Calu3 (cell line): ENCODE data around the gene TM7SF2. TPM values are rescaled to one million over a fixed set of nuclear protein-coding genes. Genes with fewer than 3 reads are reported as not detected.

Experiments used
- BruUV-seq: library from RNA; stranded (reverse); fragments of 400-500 nt; replicated peaks from 2 replicates; lab custom pipeline; 2021; lab: Mats Ljungman, UMichigan
- CTCF ChIA-PET: fragments of 300-600 bp; sonication (Branson Sonifier 250); formaldehyde crosslinking; loops from one replicate; lab custom pipeline; 2022; ENCODE audit warnings: antibody characterized with exemption; lab: Charles Lee
- DNase-seq: peaks from one replicate; pipeline ENCODE4 v3.0.0; 2022
- H3K27ac Mint-ChIP-seq: one replicate; pipeline ENCODE4 v1.8.0; 2022; ENCODE audit warnings: mixed read lengths; ENCODE audit not compliant: unreplicated experiment
- H3K27me3 Mint-ChIP-seq: one replicate; pipeline ENCODE4 v1.8.0; 2022; ENCODE audit warnings: mixed read lengths; ENCODE audit not compliant: unreplicated experiment
- H3K36me3 Mint-ChIP-seq: one replicate; pipeline ENCODE4 v1.8.0; 2022; ENCODE audit warnings: mild to moderate bottlenecking, moderate library complexity, mixed read lengths; ENCODE audit not compliant: insufficient read depth, unreplicated experiment
- H3K4me1 Mint-ChIP-seq: one replicate; pipeline ENCODE4 v1.8.0; 2022; ENCODE audit warnings: mild to moderate bottlenecking, low read depth, mixed read lengths; ENCODE audit not compliant: unreplicated experiment
- H3K4me3 Mint-ChIP-seq: one replicate; pipeline ENCODE4 v1.8.0; 2022; ENCODE audit warnings: mild to moderate bottlenecking, low read depth, moderate library complexity, mixed read lengths; ENCODE audit not compliant: unreplicated experiment
- H3K9me3 Mint-ChIP-seq: one replicate; pipeline ENCODE4 v1.8.0; 2022; ENCODE audit warnings: low read depth, mixed read lengths; ENCODE audit not compliant: unreplicated experiment
- CTCF ChIP-seq: fragments of 200-600 bp; IDR thresholded peaks from one replicate; pipeline ENCODE4 v1.8.0; 2022; ENCODE audit warnings: antibody characterized with exemption; ENCODE audit not compliant: unreplicated experiment
- intact Hi-C: fragments of 100-400 bp; cut with micrococcal nuclease; formaldehyde crosslinking; loops from one replicate; pipeline ENCODE4 v1.10.0; 2022; ENCODE audit not compliant: unreplicated experiment
- total RNA-seq: library from RNA; stranded (reverse); gene quantifications from 2 replicates; pipeline ENCODE4 v1.2.3, GENCODE V29; 2022

TM7SF2 gene
- total RNA-seq, 1 experiment from 2014 or later = 41.2 TPM

DNA sequence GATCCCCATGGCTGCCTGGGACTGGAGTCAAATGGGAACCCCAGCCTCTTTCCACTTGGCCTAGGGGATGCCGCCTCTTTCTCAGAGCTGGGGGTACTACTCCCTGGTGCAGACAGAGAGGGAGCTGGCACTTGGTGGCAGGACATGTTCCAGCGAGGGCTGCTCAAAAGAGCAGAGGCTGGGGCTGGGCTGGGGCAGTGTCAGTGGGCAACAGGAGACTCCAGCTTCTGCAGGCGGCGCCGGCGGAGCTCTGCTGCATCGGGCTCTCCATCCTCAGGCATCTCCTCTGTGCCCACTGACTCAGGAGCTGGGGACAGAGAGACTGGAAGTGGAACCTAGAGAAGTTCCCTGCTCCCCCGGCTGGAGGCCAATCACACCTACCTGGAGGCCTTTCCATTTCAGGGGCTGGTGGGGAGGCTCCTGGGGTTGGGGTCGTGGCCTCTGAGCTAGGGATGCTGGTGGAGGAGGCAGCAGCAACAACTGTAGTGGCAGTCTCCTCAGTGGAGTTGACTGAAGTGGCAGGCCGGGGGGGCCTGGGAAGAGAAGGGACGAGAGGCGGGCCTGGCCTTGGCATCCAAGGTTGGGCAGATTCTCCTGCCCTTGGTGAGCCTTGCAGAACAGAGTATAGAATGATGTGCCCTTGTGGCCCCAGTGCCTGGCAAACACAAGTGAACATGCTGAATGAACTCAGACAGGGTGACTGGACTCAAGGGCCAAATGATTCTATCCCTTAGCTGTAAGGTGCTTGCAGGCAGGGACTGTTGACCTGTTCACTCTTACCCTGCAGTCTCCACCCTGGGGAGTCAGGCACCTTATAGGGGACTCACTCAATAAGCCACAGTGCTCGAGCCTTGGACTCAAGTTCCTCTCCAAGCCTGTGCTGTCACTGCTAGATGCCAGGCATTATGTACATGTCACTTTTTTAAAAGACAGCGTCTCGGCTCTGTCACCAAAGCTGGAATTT is 16.8 kb downstream of the TM7SF2 start:
- DNase-seq = no peak
- Mint-ChIP-seq H3K36me3 (peaks cover 87% of the 10 kb centered on the region), H3K27me3 (no peaks in the 10 kb centered on the region), H3K4me1 (peaks cover 18% of the 10 kb centered on the region), H3K9me3 (no peaks in the 10 kb centered on the region), H3K27ac (no peak overlapping the region), H3K4me3 (no peak overlapping the region)
- CTCF ChIA-PET = no interaction called here
- intact Hi-C loops = no loop called here
- BruUV-seq = no TSS peak
- TF ChIP-seq CTCF = no peak

DNA sequence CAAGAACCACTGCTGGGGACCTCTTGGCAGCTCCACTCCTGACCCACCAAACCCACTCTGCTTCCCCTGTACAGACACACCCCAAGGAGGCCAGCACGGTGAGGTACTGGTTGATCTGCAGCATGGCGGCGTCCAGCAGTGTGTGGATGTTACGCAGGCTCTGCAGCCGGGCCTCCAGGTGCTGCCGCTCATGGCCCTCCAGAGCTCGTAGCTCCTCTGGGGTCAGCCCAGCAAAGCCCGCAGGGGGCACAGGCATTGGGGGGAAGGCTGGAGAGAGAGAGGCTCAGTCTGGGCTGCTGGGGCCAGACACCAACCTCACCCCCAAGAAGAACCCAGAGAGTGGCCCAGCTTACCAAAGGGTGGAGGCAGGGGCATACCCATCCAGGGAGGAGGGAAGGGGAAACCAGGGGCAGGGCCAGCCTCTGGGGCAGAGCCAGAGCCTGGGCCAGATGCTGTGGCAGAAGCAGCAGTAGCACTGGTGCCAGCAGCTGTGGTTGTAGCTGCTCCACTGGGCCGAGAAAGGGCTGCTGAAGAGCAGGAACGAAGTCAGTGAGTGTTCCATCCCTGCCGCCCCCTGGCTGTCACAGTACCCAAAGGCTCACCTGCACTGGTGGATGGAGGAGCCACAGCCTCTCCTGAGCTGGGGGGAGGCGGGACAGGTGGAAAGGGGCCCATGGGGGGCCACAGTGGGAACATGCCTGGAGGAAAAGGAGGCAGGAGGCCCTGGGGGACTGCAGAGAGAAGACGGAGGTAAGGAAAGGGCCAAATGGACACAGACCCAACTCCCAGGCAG is 18.2 kb downstream of the TM7SF2 start:
- H3K27me3 Mint-ChIP-seq = no peaks in the 10 kb centered on the region
- BruUV-seq = no TSS peak
- intact Hi-C loops = no loop called here
- peaks cover 13% of the 10 kb centered on the region for H3K4me1 Mint-ChIP-seq
- H3K27ac Mint-ChIP-seq = no peak overlapping the region
- DNase-seq = no peak
- H3K9me3 Mint-ChIP-seq = no peaks in the 10 kb centered on the region
- H3K36me3 Mint-ChIP-seq = peaks cover 92% of the 10 kb centered on the region
- CTCF ChIA-PET = interaction anchor here (0.7 kb wide), 1 partner anchor 924 kb away, joined by 3 read pairs; the partner anchor contains the start of gene FERMT3
- H3K4me3 Mint-ChIP-seq = no peak overlapping the region
- TF ChIP-seq CTCF = no peak

DNA sequence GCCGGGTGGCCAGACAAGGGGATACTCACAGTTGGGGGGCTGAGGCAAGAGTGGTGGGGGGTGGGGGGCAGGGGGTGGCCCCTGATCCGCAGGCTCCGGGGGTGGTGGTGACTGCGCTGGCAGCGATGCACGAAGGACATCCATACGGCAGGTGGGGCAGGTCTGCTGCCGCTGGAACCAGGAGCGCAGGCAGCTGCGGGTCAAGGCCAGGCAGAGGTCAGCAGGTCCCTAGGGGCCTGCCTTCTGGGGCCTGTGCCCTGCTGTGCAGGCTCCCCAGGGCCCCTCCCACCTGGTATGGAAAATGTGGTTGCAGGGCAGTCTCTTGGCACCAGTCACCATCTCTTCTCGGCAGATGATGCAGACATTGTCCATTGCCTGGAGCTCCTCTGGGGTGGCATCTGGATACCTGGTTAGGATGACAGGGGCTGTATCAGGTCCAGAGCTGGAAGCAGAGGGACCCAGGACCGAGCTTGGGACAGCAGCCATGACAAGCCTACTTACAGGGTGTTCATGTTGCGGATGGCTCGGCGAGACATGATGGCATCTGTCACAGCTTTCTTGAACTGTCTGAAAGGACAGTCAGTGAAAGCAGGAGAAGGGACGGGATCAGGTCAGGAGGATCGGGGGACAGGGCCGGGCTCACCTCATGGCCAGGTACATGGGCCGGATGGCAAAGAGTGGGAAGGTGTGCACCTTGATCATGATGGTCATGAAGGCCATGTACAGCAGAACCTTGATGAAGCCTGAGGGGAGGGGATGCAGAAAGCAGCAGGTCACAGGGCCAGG is 19.2 kb downstream of the TM7SF2 start:
- intact Hi-C loops = no loop called here
- no TSS peak for BruUV-seq
- H3K27me3 Mint-ChIP-seq = no peaks in the 10 kb centered on the region
- H3K9me3 Mint-ChIP-seq = no peaks in the 10 kb centered on the region
- no peak for DNase-seq
- H3K36me3 Mint-ChIP-seq = peaks cover 92% of the 10 kb centered on the region
- H3K4me1 Mint-ChIP-seq = peaks cover 17% of the 10 kb centered on the region
- peak overlapping the region; percentile 24 for H3K27ac Mint-ChIP-seq
- H3K4me3 Mint-ChIP-seq = no peak overlapping the region
- CTCF ChIA-PET = no interaction called here
- TF ChIP-seq CTCF = no peak

- Mint-ChIP-seq H3K4me3 (no peak overlapping the region), H3K27ac (peak overlapping the region; percentile 24), H3K4me1 (peaks cover 23% of the 10 kb centered on the region), H3K36me3 (peaks cover 90% of the 10 kb centered on the region), H3K9me3 (no peaks in the 10 kb centered on the region), H3K27me3 (no peaks in the 10 kb centered on the region)
- CTCF ChIA-PET = no interaction called here
- BruUV-seq = no TSS peak
- DNase-seq = no peak
- no peak for TF ChIP-seq CTCF
- intact Hi-C loops = no loop called here
Measured at GRCh38 chr11:65131417-65131776, 19.7 kb downstream of the TM7SF2 start.
